Endodermal cell (in vitro differentiated cells): ENCODE results near the gene ZNF91. TPM values are rescaled to one million over a fixed set of nuclear protein-coding genes. Genes with fewer than 3 reads are reported as not detected.

ENCODE experiments used
- DNase-seq: peaks from one replicate; pipeline ENCODE4 v3.0.0-alpha.2; 2017
- H3K27ac ChIP-seq: 2 replicates; pipeline ENCODE4 v1.5.1; 2013; ENCODE audit warnings: mild to moderate bottlenecking, low read depth, low read length, moderate library complexity
- H3K27me3 ChIP-seq: 2 replicates; pipeline ENCODE4 v1.6.1; 2013; ENCODE audit warnings: mild to moderate bottlenecking, low read length, moderate library complexity; ENCODE audit not compliant: insufficient read depth, control insufficient read depth, poor library complexity, severe bottlenecking
- H3K36me3 ChIP-seq: 2 replicates; pipeline ENCODE4 v1.7.0; 2013; ENCODE audit warnings: mild to moderate bottlenecking, low read length, moderate library complexity; ENCODE audit not compliant: control insufficient read depth, insufficient read depth
- H3K4me1 ChIP-seq: one replicate; pipeline ENCODE4 v1.7.0; 2013; ENCODE audit warnings: low read length; ENCODE audit not compliant: control insufficient read depth, insufficient read depth
- H3K4me3 ChIP-seq: 2 replicates; pipeline ENCODE4 v1.5.1; 2013; ENCODE audit warnings: mild to moderate bottlenecking, low read length, moderate library complexity
- H3K9ac ChIP-seq: 2 replicates; pipeline ENCODE4 v1.6.1; 2013; ENCODE audit warnings: mild to moderate bottlenecking, low read length, moderate library complexity; ENCODE audit not compliant: poor library complexity, severe bottlenecking; ENCODE audit errors: extremely low read depth
- H3K9me3 ChIP-seq: 2 replicates; pipeline ENCODE4 v1.6.1; 2013; ENCODE audit warnings: mild to moderate bottlenecking, low read length, moderate library complexity; ENCODE audit not compliant: control insufficient read depth
- H3K27ac Mint-ChIP-seq: 2 replicates; pipeline ENCODE4 v1.8.0; 2020; ENCODE audit warnings: mixed read lengths
- H3K27me3 Mint-ChIP-seq: 2 replicates; pipeline ENCODE4 v1.8.0; 2021; ENCODE audit warnings: mild to moderate bottlenecking, mixed read lengths; ENCODE audit not compliant: insufficient read depth
- H3K36me3 Mint-ChIP-seq: 2 replicates; pipeline ENCODE4 v1.8.0; 2020; ENCODE audit warnings: low read depth, mixed read lengths
- H3K4me1 Mint-ChIP-seq: 2 replicates; pipeline ENCODE4 v1.8.0; 2020; ENCODE audit warnings: mixed read lengths
- H3K4me3 Mint-ChIP-seq: 2 replicates; pipeline ENCODE4 v1.8.0; 2020; ENCODE audit warnings: mild to moderate bottlenecking, moderate library complexity, mixed read lengths
- H3K9me3 Mint-ChIP-seq: 2 replicates; pipeline ENCODE4 v1.8.0; 2020; ENCODE audit warnings: mild to moderate bottlenecking, mixed read lengths
- WGBS, 2 experiments: methylation state at CpG; one replicate each; pipeline versions ENCODE4 v1.1.5 to v1.1.7; 2013; ENCODE audit warnings: missing lambda C conversion rate in 2 of 2, mixed read lengths in 1 of 2; ENCODE audit not compliant: insufficient coverage in 1 of 2, insufficient read length in 1 of 2; 5-methylcytosine and 5-hydroxymethylcytosine counted together
- total RNA-seq, 2 donors: library from RNA; stranded (reverse); fragmentation: NEBNext Ultra II Directional in 1 of 2; extraction: Animal tissue kit (Norgen Biotek cat#: 25700) in 1 of 2; gene quantifications; 2 replicates in 1 of 2; 3 replicates in 1 of 2; pipeline ENCODE4 v1.2.1, GENCODE V29; 2021
- TF ChIP-seq, protein P1 (sequence below): fragments of 200-600 bp; sonication (generic); conservative IDR thresholded peaks from 2 replicates; pipeline ENCODE4 v1.5.0; 2021; ENCODE audit warnings: antibody characterized with exemption, mild to moderate bottlenecking

The ZNF91 gene
- total RNA-seq, 2 donors from 2014 or later: 66.9 to 75.4 TPM

DNA sequence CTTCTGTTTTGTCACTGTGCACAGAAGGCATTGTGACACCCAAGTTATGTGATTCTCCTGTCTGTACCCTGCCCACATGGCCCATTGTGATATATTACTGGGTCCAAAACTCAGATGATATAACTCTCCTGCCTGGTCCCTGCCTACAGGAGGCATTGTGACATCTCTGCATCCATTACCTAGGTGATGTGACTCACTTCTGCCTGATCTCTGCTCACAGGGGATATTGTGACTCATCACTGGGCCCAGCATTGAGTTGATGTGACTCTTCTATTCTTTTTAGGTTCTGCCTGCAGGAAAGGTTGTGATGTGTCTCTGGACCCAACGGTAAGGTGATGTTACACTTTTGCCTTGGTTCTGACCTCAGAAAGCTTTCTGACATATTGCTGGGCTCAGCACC, 77.1 kb downstream of the ZNF91 start:
- Histone ChIP-seq H3K9ac (no peak overlapping the region), H3K4me1 (no peaks in the 10 kb centered on the region), H3K36me3 (no peaks in the 10 kb centered on the region), H3K9me3 (no peaks in the 10 kb centered on the region), H3K4me3 (no peak overlapping the region), H3K27ac (no peak overlapping the region), H3K27me3 (no peaks in the 10 kb centered on the region)
- no peak overlapping the region for H3K4me3 Mint-ChIP-seq
- no peak overlapping the region for H3K27ac Mint-ChIP-seq
- 82 to 88% methylated on average over 1 of the region's 1 CpG for WGBS, 2 experiments
- TF ChIP-seq, protein P1, sequence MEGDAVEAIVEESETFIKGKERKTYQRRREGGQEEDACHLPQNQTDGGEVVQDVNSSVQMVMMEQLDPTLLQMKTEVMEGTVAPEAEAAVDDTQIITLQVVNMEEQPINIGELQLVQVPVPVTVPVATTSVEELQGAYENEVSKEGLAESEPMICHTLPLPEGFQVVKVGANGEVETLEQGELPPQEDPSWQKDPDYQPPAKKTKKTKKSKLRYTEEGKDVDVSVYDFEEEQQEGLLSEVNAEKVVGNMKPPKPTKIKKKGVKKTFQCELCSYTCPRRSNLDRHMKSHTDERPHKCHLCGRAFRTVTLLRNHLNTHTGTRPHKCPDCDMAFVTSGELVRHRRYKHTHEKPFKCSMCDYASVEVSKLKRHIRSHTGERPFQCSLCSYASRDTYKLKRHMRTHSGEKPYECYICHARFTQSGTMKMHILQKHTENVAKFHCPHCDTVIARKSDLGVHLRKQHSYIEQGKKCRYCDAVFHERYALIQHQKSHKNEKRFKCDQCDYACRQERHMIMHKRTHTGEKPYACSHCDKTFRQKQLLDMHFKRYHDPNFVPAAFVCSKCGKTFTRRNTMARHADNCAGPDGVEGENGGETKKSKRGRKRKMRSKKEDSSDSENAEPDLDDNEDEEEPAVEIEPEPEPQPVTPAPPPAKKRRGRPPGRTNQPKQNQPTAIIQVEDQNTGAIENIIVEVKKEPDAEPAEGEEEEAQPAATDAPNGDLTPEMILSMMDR: no peak
- peaks cover 3% of the 10 kb centered on the region for H3K27me3 Mint-ChIP-seq
- no peaks in the 10 kb centered on the region for H3K36me3 Mint-ChIP-seq
- DNase-seq: no peak
- peaks cover 15% of the 10 kb centered on the region for H3K9me3 Mint-ChIP-seq
- no peaks in the 10 kb centered on the region for H3K4me1 Mint-ChIP-seq

DNA sequence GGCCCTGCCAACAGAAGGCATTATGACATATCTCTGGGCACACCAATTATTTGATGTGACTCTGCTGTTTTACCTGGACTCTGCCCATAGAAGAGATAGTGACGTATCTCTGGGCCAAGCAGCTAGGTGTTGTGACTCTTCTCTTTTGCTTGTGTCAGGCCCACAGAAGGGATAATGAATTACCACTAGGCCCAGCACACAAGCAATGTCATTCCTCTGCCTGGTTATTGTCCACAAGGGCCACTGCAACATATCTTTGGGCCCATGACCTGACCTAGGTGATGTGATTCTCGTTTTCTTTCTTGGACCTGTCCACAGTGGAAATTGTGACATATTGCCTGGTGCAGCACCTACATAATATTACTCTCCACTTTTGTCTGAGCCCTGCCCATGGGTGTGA, 80.0 kb downstream of the ZNF91 start:
- Mint-ChIP-seq H3K27ac (no peak overlapping the region), H3K9me3 (peaks cover 32% of the 10 kb centered on the region), H3K4me1 (no peaks in the 10 kb centered on the region), H3K36me3 (no peaks in the 10 kb centered on the region), H3K27me3 (no peaks in the 10 kb centered on the region), H3K4me3 (no peak overlapping the region)
- no peak overlapping the region for H3K27ac ChIP-seq
- H3K9me3 ChIP-seq: no peaks in the 10 kb centered on the region
- H3K4me1 ChIP-seq: no peaks in the 10 kb centered on the region
- TF ChIP-seq, protein P1: no peak
- no peak for DNase-seq
- H3K36me3 ChIP-seq: no peaks in the 10 kb centered on the region
- no peak overlapping the region for H3K9ac ChIP-seq
- 74 to 100% methylated on average over 1 to 2 of the region's 2 CpGs for WGBS, 2 experiments
- no peak overlapping the region for H3K4me3 ChIP-seq
- H3K27me3 ChIP-seq: no peaks in the 10 kb centered on the region

DNA sequence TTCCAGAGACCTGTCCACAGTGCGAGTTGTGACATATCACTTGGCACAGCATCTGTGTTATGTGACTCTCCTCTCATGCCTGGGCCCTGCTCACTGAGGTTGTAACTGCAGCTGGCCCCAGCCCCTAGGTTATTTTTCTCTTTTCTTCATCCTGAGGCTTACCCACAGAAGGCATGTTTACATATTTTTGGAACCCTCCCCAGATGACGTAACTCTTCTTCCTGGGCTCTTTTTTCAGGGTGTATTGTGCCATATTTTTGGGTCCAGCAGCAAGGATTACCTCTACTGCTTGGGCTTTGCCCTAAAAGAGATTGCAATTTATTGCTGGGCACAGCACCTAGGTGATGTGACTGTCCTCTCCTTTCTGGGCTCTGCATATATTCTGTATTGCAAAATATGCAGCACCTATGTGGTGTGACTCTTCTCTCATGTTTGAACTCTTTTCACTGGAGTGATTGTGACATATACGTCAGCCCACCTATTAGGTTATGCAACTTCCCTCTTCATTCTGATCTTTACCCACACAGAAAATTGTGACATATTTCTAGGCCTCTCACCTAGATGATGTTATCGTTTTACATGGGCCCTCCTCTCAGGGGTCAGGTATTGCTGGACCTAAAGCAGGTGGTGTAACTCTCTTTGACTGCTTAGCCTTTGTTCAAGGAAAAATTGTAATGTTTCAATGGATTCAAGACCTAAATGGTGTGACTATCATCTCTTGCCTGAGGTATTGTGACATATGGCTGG, 80.6 kb downstream of the ZNF91 start:
- Histone ChIP-seq H3K9me3 (no peaks in the 10 kb centered on the region), H3K27me3 (no peaks in the 10 kb centered on the region), H3K9ac (no peak overlapping the region), H3K27ac (no peak overlapping the region), H3K4me3 (no peak overlapping the region), H3K36me3 (no peaks in the 10 kb centered on the region), H3K4me1 (no peaks in the 10 kb centered on the region)
- no peaks in the 10 kb centered on the region for H3K27me3 Mint-ChIP-seq
- TF ChIP-seq, protein P1: no peak
- no peaks in the 10 kb centered on the region for H3K4me1 Mint-ChIP-seq
- WGBS, 2 experiments: 80 to 86% methylated on average over 3 to 4 of the region's 4 CpGs
- H3K9me3 Mint-ChIP-seq: peaks cover 32% of the 10 kb centered on the region
- H3K27ac Mint-ChIP-seq: no peak overlapping the region
- H3K4me3 Mint-ChIP-seq: no peak overlapping the region
- no peaks in the 10 kb centered on the region for H3K36me3 Mint-ChIP-seq
- no peak for DNase-seq
